Aorta (tissue), 5 donors: ENCODE data around the gene MVB12B. TPM values are rescaled to one million over a fixed set of nuclear protein-coding genes. Genes with fewer than 3 reads are reported as not detected.

Source experiments
- ATAC-seq: fragments of 200-7000 bp; cut with Tn5 transposase; one replicate; pipeline ENCODE4 v1.9.1; 2022; ENCODE audit warnings: moderate library complexity; ENCODE audit not compliant: low FRiP score
- DNase-seq, 2 donors: peaks; one replicate each; pipeline ENCODE4 v3.0.0-alpha.2; 2020
- H3K27ac ChIP-seq, 2 donors: one replicate each; pipeline ENCODE4 v1.5.1; 2013; ENCODE audit warnings: low read length in 2 of 2, mild to moderate bottlenecking in 2 of 2, moderate library complexity in 2 of 2, control low read depth in 1 of 2, inconsistent platforms in 1 of 2, low read depth in 1 of 2
- H3K27me3 ChIP-seq, 2 donors: one replicate each; pipeline ENCODE4 v1.6.1; 2013; ENCODE audit warnings: control low read depth in 1 of 2, low read length in 1 of 2, mild to moderate bottlenecking in 1 of 2, moderate library complexity in 1 of 2; ENCODE audit not compliant: insufficient read depth in 2 of 2, control insufficient read depth in 1 of 2
- H3K36me3 ChIP-seq, 2 donors: one replicate each; pipeline ENCODE4 v1.6.1; 2013; ENCODE audit warnings: control low read depth in 1 of 2, low read length in 1 of 2, mild to moderate bottlenecking in 1 of 2; ENCODE audit not compliant: insufficient read depth in 2 of 2, control insufficient read depth in 1 of 2
- H3K4me1 ChIP-seq, 2 donors: one replicate each; pipeline ENCODE4 v1.6.1; 2013; ENCODE audit warnings: low read length in 2 of 2, control low read depth in 1 of 2, mild to moderate bottlenecking in 1 of 2, moderate library complexity in 1 of 2; ENCODE audit not compliant: insufficient read depth in 2 of 2, control insufficient read depth in 1 of 2
- H3K4me3 ChIP-seq, 2 donors: one replicate each; pipeline ENCODE4 v1.5.1; 2013; ENCODE audit warnings: low read length in 2 of 2, control low read depth in 1 of 2, mild to moderate bottlenecking in 1 of 2
- H3K9me3 ChIP-seq: one replicate; pipeline ENCODE4 v1.6.1; 2013; ENCODE audit warnings: mild to moderate bottlenecking, low read length; ENCODE audit not compliant: control insufficient read depth
- WGBS, 2 donors: extraction: QIAGEN DNeasy Blood & Tissue Kit; methylation state at CpG; one replicate each; pipeline ENCODE4 v1.1.7; 2013; 5-methylcytosine and 5-hydroxymethylcytosine counted together
- intact Hi-C, 2 donors: fragments of 100-400 bp; cut with DNase I; formaldehyde crosslinking; loops; one replicate each; pipeline versions ENCODE4 v1.14.2 to v1.15.0; 2022
- polyA plus RNA-seq, 2 donors: library from polyadenylated mRNA; stranded (reverse); fragments of 200-250 nt; gene quantifications; one replicate each; pipeline ENCODE4 v1.2.3, GENCODE V29; 2013
- total RNA-seq, 2 donors: library from RNA; stranded (reverse); fragmentation: NEBNext Ultra II Directional; extraction: Animal tissue kit (Norgen Biotek cat#: 25700); gene quantifications; one replicate each; pipeline ENCODE4 v1.2.1, GENCODE V29; 2021
- donor health status: healthy with polysubstance abuse.
- donor health status: Bipolar disorder and iron deficiency.
- donor health status: DM: no; HTN: no; CAD: no.
- donor health status: DM: no; HTN: no; CAD: no.
- donor health status: DM: yes; HTN: yes; CAD: no.

The MVB12B gene
- total and polyA plus RNA-seq, 4 donors, result 2.0 to 25.5 (median 9.5) TPM

DNA sequence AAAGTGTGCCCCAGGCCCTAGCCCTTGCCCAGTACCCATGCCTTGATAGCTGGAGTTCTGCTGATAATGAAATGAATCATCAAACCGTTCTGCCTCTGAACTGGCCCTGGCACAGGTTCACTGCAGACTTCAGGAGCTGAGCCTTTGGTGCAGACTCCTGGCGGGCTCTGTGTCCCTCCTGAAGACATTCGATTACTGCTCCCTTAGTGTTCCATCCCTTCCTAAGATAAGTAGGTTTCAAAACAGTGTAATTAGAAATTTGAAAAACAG, 97.2 kb downstream of the MVB12B start:
- 61 to 66% methylated on average over 3 of the region's 3 CpGs for WGBS, 2 donors
- Histone ChIP-seq H3K4me1 (no peaks in the 10 kb centered on the region), H3K27me3 (no peaks in the 10 kb centered on the region), H3K36me3 (peaks cover 0 to 2% of the 10 kb centered on the region in 2 donors), H3K9me3 (no peaks in the 10 kb centered on the region), H3K4me3 (no peak overlapping the region), H3K27ac (no peak overlapping the region)
- intact Hi-C loops, result no loop called here
- no peak for DNase-seq
- no peak for ATAC-seq

- intact Hi-C loops, result no loop called here
- H3K4me3 ChIP-seq, result no peak overlapping the region
Observed at GRCh38 chr9:126424511-126424910, 97.9 kb downstream of the MVB12B start.

DNA sequence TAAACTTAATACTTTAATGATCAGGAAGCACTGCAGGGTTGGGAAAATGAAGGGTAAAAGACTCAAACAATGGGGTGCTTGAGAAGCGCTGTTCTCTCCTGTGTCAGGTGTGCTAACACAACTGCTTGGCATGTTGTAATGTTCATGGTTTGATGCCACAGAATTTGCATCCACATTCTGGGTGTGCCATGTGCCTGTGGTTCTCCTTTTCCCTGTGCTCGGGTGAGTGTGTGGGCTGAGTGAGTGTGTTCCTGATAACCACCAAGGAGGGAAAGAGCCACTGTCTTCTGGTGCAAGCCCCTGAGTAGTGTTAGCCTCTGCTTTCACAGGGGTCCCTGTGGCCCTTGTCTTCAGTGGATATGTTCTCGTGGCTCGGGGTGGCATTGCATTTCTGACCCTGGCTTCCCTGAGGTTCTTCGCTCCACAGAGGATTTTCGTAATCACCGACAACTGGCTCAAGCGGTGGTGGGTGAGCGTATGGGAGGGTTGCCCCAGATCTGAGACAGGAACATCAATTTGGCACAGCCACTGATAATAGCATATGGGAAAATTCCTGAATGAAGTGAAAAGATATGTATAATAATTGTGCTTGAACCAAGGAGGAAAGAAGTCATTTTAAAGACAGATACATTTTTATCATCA, 102.0 kb downstream of the MVB12B start:
- H3K4me1 ChIP-seq, result no peaks in the 10 kb centered on the region
- intact Hi-C loops, result no loop called here
- H3K27me3 ChIP-seq, result no peaks in the 10 kb centered on the region
- WGBS, 2 donors, result 93 to 94% methylated on average over 9 of the region's 9 CpGs
- no peak overlapping the region for H3K27ac ChIP-seq
- no peaks in the 10 kb centered on the region for H3K9me3 ChIP-seq
- DNase-seq, result no peak
- peaks cover 0 to 2% of the 10 kb centered on the region in 2 donors for H3K36me3 ChIP-seq
- no peak overlapping the region for H3K4me3 ChIP-seq
- ATAC-seq, result no peak

More at GRCh38 chr9:126424511-126424910, 97.9 kb downstream of the MVB12B start:
- no peaks in the 10 kb centered on the region for H3K4me1 ChIP-seq
- 88 to 95% methylated on average over 8 of the region's 8 CpGs for WGBS, 2 donors
- DNase-seq, result no peak
- peaks cover 0 to 2% of the 10 kb centered on the region in 2 donors for H3K36me3 ChIP-seq
- no peaks in the 10 kb centered on the region for H3K9me3 ChIP-seq
- ATAC-seq, result no peak
- no peaks in the 10 kb centered on the region for H3K27me3 ChIP-seq
- no peak overlapping the region for H3K27ac ChIP-seq

DNA sequence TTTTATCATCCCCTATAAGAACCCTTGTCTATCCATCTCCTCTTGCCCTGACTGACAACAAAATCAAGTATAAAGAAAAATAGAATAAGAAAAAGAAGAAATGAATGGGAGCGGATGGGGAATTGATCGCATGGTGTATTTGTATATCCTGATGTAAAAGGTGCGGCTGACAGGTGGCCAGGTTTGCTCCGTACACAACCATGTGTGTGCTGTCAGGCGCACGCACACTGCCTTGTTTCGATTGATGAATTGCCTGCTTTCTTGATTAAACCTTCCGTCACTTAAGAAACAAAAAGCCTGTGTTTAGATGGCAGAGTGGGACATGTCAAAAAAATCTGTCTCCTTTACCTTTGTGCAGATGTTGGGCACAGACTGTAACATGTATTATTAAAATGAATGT, 102.6 kb downstream of the MVB12B start:
- ATAC-seq, result no peak
- WGBS, 2 donors, result 98% methylated on average over 8 of the region's 8 CpGs
- Histone ChIP-seq H3K4me3 (no peak overlapping the region), H3K27ac (no peak overlapping the region), H3K9me3 (no peaks in the 10 kb centered on the region), H3K36me3 (peaks cover 0 to 2% of the 10 kb centered on the region in 2 donors), H3K4me1 (no peaks in the 10 kb centered on the region), H3K27me3 (no peaks in the 10 kb centered on the region)
- intact Hi-C loops, result no loop called here
- no peak for DNase-seq

- no peaks in the 10 kb centered on the region for H3K4me1 ChIP-seq
- no peak overlapping the region for H3K27ac ChIP-seq
- no peak overlapping the region for H3K4me3 ChIP-seq
- 90 to 91% methylated on average over 6 of the region's 6 CpGs for WGBS, 2 donors
- no peaks in the 10 kb centered on the region for H3K27me3 ChIP-seq
- intact Hi-C loops, result no loop called here
- ATAC-seq (no peak), DNase-seq (no peak)
- peaks cover 0 to 2% of the 10 kb centered on the region in 2 donors for H3K36me3 ChIP-seq
- no peaks in the 10 kb centered on the region for H3K9me3 ChIP-seq
Observed at GRCh38 chr9:126430124-126430523, 103.5 kb downstream of the MVB12B start.

GRCh38 chr9:126431077-126431742, 104.6 kb downstream of the MVB12B start:
- Histone ChIP-seq H3K4me1 (no peaks in the 10 kb centered on the region), H3K4me3 (no peak overlapping the region), H3K27ac (no peak overlapping the region), H3K27me3 (no peaks in the 10 kb centered on the region), H3K36me3 (peaks cover 0 to 2% of the 10 kb centered on the region in 2 donors), H3K9me3 (no peaks in the 10 kb centered on the region)
- intact Hi-C loops, result no loop called here
- no peak for ATAC-seq
- no peak for DNase-seq
- 86% methylated on average over 11 of the region's 11 CpGs for whole genome bisulfite sequencing, 2 donors

DNA sequence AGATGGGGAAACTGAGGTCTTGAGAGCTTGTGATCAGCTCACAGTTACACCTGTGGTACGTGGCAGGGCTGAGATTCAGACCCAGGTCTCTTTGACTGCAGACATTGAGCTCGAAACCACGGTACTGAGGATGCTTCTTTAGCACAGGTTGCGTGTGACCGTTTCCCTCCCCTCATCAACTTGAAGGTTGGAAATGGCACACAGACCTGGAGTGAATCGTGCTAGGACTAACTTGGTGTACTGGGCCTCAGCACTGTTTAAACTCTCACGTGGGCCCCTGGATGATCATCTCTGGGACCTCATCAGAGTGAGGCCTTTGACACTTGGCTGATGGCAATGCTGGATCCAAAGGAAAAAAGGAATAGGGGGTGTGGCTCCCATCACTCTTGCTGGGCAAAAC, 106.0 kb downstream of the MVB12B start:
- Histone ChIP-seq H3K27ac (no peak overlapping the region), H3K9me3 (no peaks in the 10 kb centered on the region), H3K4me3 (no peak overlapping the region), H3K27me3 (no peaks in the 10 kb centered on the region), H3K4me1 (no peaks in the 10 kb centered on the region), H3K36me3 (peaks cover 0 to 2% of the 10 kb centered on the region in 2 donors)
- WGBS, 2 donors, result 92 to 96% methylated on average over 7 of the region's 7 CpGs
- intact Hi-C loops, result no loop called here
- DNase-seq (no peak), ATAC-seq (no peak)

- no peak overlapping the region for H3K4me3 ChIP-seq
- no peak for DNase-seq
- no peaks in the 10 kb centered on the region for H3K4me1 ChIP-seq
- WGBS, 2 donors, result 83 to 86% methylated on average over 2 of the region's 2 CpGs
- no peaks in the 10 kb centered on the region for H3K9me3 ChIP-seq
- no peak overlapping the region for H3K27ac ChIP-seq
- intact Hi-C loops, result no loop called here
- no peaks in the 10 kb centered on the region for H3K27me3 ChIP-seq
- ATAC-seq, result no peak
- peaks cover 0 to 2% of the 10 kb centered on the region in 2 donors for H3K36me3 ChIP-seq
Observed at GRCh38 chr9:126435105-126435504, 108.5 kb downstream of the MVB12B start.

GRCh38 chr9:126435626-126436025, 109.0 kb downstream of the MVB12B start:
- intact Hi-C loops, result no loop called here
- H3K27ac ChIP-seq, result no peak overlapping the region
- H3K4me3 ChIP-seq, result no peak overlapping the region
- ATAC-seq, result no peak
- DNase-seq, result no peak
- H3K36me3 ChIP-seq, result peaks cover 0 to under 1% of the 10 kb centered on the region in 2 donors
- 91% methylated on average over 8 of the region's 8 CpGs for WGBS, 2 donors
- H3K9me3 ChIP-seq, result no peaks in the 10 kb centered on the region
- no peaks in the 10 kb centered on the region for H3K27me3 ChIP-seq
- no peaks in the 10 kb centered on the region for H3K4me1 ChIP-seq
